ENCODE measurements around the gene KIRREL1. TPM values are rescaled to one million over a fixed set of nuclear protein-coding genes. Genes with fewer than 3 reads are reported as not detected.

The KIRREL1 gene
- total and polyA plus RNA-seq, 2 of the 8 experiments (the other 6 are each of a cell fraction or from before 2014, with no cell fraction given) = 14.2 to 39.0 TPM

- Histone ChIP-seq H3K9me3 (ENCODE audit: insufficient read depth in 2 of 2, low read depth in 1 of 2, low read length in 1 of 2) (no peaks in the 10 kb centered on the region), H3K23me2 (ENCODE audit: low read depth, low read length) (no peaks in the 10 kb centered on the region; the same call in 1 of the 2 replicates), H2AFZ (ENCODE audit: low read length) (no peak overlapping the region), H3K18ac (ENCODE audit: extremely low read depth, low read length) (no peak overlapping the region), H3K9ac (replicated peaks in 1 of 4; ENCODE audit: extremely low read depth in 1 of 4, low read depth in 3 of 4, low read length in 3 of 4) (no peak overlapping the region), H3K36me3 (ENCODE audit: control insufficient read depth in 2 of 4, insufficient read depth in 4 of 4, low read length in 3 of 4) (no peaks in the 10 kb centered on the region), H3K4me2 (ENCODE audit: insufficient read depth in 1 of 2, low read depth in 2 of 2, low read length in 2 of 2) (no peak overlapping the region), H3K14ac (ENCODE audit: insufficient read length) (no peak overlapping the region), H3K79me1 (ENCODE audit: low read depth, low read length) (no peaks in the 10 kb centered on the region), H4K5ac (ENCODE audit: insufficient read length, low read depth, low read length) (no peak overlapping the region), H3K4me1 (replicated peaks in 1 of 4; ENCODE audit: control insufficient read depth in 3 of 4, insufficient read depth in 4 of 4, low read length in 3 of 4) (peaks cover 0 to 12% (median 6%) of the 10 kb centered on the region in 4 experiments; a peak in 4 of 7 replicates), H2BK12ac (ENCODE audit: low read depth, low read length) (no peak overlapping the region), H3K27ac (ENCODE audit: low read depth, low read length) (no peak overlapping the region), H3K27me3 (replicated peaks in 1 of 4; ENCODE audit: control insufficient read depth in 3 of 4, extremely low read depth in 1 of 4, insufficient read depth in 3 of 4, low read length in 3 of 4) (no peaks in the 10 kb centered on the region), H2AK5ac (ENCODE audit: low read depth, low read length) (no peak overlapping the region), H3K56ac (replicated peaks; ENCODE audit: insufficient read length, low read depth, low read length) (no peak overlapping the region), H4K20me1 (replicated peaks in 1 of 2; ENCODE audit: control insufficient read depth in 1 of 2, insufficient read depth in 2 of 2, low read length in 2 of 2) (no peaks in the 10 kb centered on the region), H2BK15ac (ENCODE audit: low read length) (no peak overlapping the region), H2BK5ac (ENCODE audit: low read depth, low read length) (no peak overlapping the region), H3K79me2 (ENCODE audit: control insufficient read depth in 1 of 2, insufficient read depth in 2 of 2, low read length in 2 of 2) (no peaks in the 10 kb centered on the region), H3K4me3 (ENCODE audit: extremely low read depth in 1 of 4, insufficient read depth in 2 of 4, low read depth in 3 of 4, low read length in 4 of 4) (no peak overlapping the region), H3K23ac (ENCODE audit: insufficient read length) (no peak overlapping the region), H3K4ac (replicated peaks; ENCODE audit: insufficient read length, low read depth, low read length) (no peak overlapping the region), H2BK20ac (ENCODE audit: low read length) (no peak overlapping the region), H4K8ac (ENCODE audit: extremely low read depth, insufficient read depth, low read length) (no peak overlapping the region), H4K91ac (replicated peaks; ENCODE audit: insufficient read length, low read length) (no peak overlapping the region), H2BK120ac (replicated peaks; ENCODE audit: low read depth, low read length) (no peak overlapping the region)
- FAIRE-seq (no peak), DNase-seq (ENCODE audit: low read depth in 1 of 2, low spot score in 2 of 2) (no peak)
- ChIA-PET POLR2A (ENCODE audit: partially characterized antibody) (interaction anchor here (1.2 to 2.8 kb wide), 4 partner anchors 9 to 113 kb away, joined by 3 to 11 read pairs (median 3); partner anchors contain the start of gene KIRREL1), CTCF (ENCODE audit: partially characterized antibody) (interaction anchor here (1.0 to 53.4 kb wide), 11 partner anchors 1 to 125 kb away, joined by 3 to 2918 read pairs (median 4); partner anchors contain the start of gene KIRREL1)
- 84% methylated on average over 2 of the region's 2 CpGs; no CpG with 5 or more reads in 1 of the 2 experiments for WGBS, 2 experiments (ENCODE audit: extremely low coverage in 1 of 2, insufficient coverage in 1 of 2, insufficient read length in 1 of 2, insufficient replicate concordance in 2 of 2, low coverage in 1 of 2, low lambda C conversion rate in 2 of 2, missing lambda C conversion rate in 1 of 2)
- no peak for TF ChIP-seq TEAD4 (IDR thresholded peaks at IDR 0.05; ENCODE audit: low read depth, low read length)
- no peak for TF ChIP-seq RNF2 (IDR thresholded peaks at IDR 0.05; ENCODE audit: borderline replicate concordance, low read depth, low read length, missing control alignments, poor library complexity, severe bottlenecking)
- no peak for TF ChIP-seq RFX5 (IDR thresholded peaks at IDR 0.05; ENCODE audit: borderline replicate concordance, low read depth, low read length)
- no peak for TF ChIP-seq YY1 (IDR thresholded peaks at IDR 0.05; ENCODE audit: low read depth, low read length)
- no peak for TF ChIP-seq SIN3A (conservative IDR thresholded peaks at IDR 0.05 in 1 of 2, IDR thresholded peaks at IDR 0.05 in 1 of 2; ENCODE audit: low read depth in 1 of 2, low read length in 2 of 2)
- TF ChIP-seq KDM1A (IDR thresholded peaks at IDR 0.05; ENCODE audit: borderline replicate concordance, low read length) = no peak
Observed at GRCh38 chr1:157983787-157984186, 9.7 kb upstream of the KIRREL1 start.
